ENCODE results near the gene GINS2. TPM values are rescaled to one million over a fixed set of nuclear protein-coding genes. Genes with fewer than 3 reads are reported as not detected.

Gene GINS2
- total RNA-seq, 2 experiments from 2014 or later, result 71.5 to 74.1 TPM

DNA sequence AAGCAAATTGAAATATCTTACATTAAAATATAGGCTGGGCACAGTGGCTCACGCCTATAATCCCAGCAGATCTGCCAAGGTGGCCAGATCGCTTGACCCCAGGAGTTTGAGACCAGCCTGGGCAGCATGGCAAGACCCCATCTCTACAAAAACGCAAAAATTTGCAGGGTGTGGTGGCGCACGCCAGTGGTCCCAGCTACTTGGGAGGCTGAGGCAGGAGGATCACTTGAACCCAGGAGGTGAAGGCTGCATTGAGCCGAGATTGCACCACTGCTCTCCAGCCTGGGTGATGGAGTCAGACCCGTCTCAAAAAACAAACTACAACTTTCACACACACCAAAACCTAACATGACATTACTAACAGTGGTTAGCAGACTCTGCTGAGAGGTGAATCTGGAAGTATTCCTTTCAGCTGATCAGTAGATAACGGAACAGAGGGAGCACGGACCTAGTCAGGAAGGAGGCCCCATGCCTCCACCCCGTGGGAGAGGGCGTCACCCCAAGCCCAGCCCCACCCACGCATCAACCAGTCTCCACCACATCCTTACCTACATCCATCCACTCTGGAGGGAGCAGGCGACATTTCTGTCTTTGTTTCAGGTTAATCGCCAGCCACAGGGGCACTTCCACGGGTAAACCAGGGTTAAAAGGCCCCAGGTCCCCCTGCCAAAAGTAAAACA lies 1.7 kb downstream of the GINS2 start:
- peak; percentile 21 for DNase-seq
- Mint-ChIP-seq H3K27ac (peak overlapping the region; percentile 34), H3K4me1 (peaks cover 12% of the 10 kb centered on the region), H3K36me3 (peaks cover 23% of the 10 kb centered on the region), H3K4me3 (peak overlapping the region; percentile 89), H3K9me3 (no peaks in the 10 kb centered on the region), H3K27me3 (peaks cover 17% of the 10 kb centered on the region)

DNA sequence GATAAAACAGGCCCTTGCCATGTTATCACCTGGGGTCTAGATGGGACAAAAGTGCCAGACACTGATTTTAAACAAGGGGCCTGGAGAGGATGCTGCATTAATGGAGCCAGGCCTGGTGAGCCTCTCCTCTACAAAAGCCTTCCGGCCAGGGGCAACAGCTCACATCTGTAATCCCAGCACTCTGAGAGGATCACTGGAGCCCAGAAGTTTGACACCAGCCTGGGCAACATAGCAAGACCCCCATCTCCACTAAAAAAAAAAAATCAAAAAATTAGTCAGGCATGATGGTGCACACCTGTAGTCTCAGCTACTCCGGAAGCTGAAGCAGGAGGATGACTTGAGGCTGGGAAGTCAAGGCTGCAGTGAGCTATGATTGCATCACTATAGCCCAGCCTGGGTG lies 3.5 kb downstream of the GINS2 start:
- Mint-ChIP-seq H3K4me1 (peaks cover 12% of the 10 kb centered on the region), H3K4me3 (no peak overlapping the region), H3K27me3 (peaks cover 6% of the 10 kb centered on the region), H3K36me3 (peaks cover 23% of the 10 kb centered on the region), H3K27ac (no peak overlapping the region), H3K9me3 (no peaks in the 10 kb centered on the region)
- no peak for DNase-seq

DNA sequence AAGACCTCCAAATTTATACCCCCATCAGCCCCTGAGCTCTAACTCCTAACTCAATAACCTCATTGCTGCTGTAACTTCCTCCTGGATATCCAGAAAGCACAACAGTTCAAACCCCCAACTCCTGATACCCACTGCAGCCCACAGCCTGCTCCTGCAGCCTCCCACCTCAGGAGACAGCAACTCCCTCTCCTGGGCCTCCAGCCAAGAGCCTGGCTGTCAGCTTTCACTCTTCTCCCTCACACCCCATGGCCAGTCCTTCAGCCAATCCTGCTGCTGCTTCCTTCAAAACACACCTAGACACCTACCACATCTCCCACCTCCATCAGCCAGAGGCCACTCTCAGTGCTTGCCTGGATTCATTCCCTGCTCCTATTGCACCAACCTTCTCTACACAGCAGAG lies 5.4 kb downstream of the GINS2 start:
- no peak overlapping the region for H3K4me3 Mint-ChIP-seq
- H3K4me1 Mint-ChIP-seq, result peaks cover 9% of the 10 kb centered on the region
- no peaks in the 10 kb centered on the region for H3K9me3 Mint-ChIP-seq
- peak overlapping the region; percentile 34 for H3K27ac Mint-ChIP-seq
- H3K27me3 Mint-ChIP-seq, result no peaks in the 10 kb centered on the region
- no peak for DNase-seq
- H3K36me3 Mint-ChIP-seq, result peaks cover 26% of the 10 kb centered on the region

GRCh38 chr16:85682516-85682915 lies 6.2 kb downstream of the GINS2 start:
- Mint-ChIP-seq H3K27me3 (no peaks in the 10 kb centered on the region), H3K4me1 (peaks cover 14% of the 10 kb centered on the region), H3K36me3 (peaks cover 22% of the 10 kb centered on the region)

GRCh38 chr16:85681255-85681654 lies 7.5 kb downstream of the GINS2 start:
- Mint-ChIP-seq H3K27ac (no peak overlapping the region), H3K9me3 (no peaks in the 10 kb centered on the region)

More at GRCh38 chr16:85682516-85682915, 6.2 kb downstream of the GINS2 start:
- H3K27ac Mint-ChIP-seq, result no peak overlapping the region
- no peak for DNase-seq
- H3K4me3 Mint-ChIP-seq, result no peak overlapping the region
- H3K9me3 Mint-ChIP-seq, result no peaks in the 10 kb centered on the region

DNA sequence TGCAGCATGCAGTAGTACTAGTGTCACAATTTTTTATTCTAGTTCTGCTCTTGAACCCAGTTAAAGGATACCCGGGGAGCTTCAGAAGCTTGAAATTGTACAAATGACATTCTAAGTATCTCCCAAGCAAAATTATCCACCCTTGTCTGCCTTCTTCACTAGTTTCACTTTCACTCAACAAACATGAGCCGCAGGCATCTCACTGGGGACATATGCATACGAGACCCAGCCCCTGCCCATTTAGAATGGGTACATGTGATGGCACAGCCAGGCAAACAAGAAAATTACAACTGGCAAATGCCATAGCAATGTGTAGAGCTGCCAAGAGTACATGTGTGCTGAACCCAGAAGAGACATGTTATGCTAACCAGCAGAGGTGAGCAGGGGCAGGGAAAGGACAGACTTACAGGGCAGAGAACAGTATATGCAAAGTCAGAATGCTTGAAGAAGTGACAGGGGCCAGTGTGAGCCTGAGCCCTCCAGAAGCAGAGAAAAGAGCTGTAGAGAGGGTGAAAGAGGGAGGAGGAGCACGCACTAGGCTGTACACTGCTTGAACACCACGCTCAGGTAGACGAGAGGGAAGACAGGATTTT lies 8.3 kb downstream of the GINS2 start:
- Mint-ChIP-seq H3K4me3 (no peak overlapping the region), H3K4me1 (peaks cover 9% of the 10 kb centered on the region), H3K27me3 (no peaks in the 10 kb centered on the region), H3K36me3 (peaks cover 9% of the 10 kb centered on the region), H3K27ac (no peak overlapping the region), H3K9me3 (no peaks in the 10 kb centered on the region)
- no peak for DNase-seq

More at GRCh38 chr16:85681255-85681654, 7.5 kb downstream of the GINS2 start:
- Mint-ChIP-seq H3K4me1 (peaks cover 9% of the 10 kb centered on the region), H3K36me3 (peaks cover 12% of the 10 kb centered on the region), H3K27me3 (no peaks in the 10 kb centered on the region), H3K4me3 (no peak overlapping the region)
- DNase-seq, result no peak

GRCh38 chr16:85679870-85680269 lies 8.9 kb downstream of the GINS2 start:
- peaks cover 13% of the 10 kb centered on the region for H3K36me3 Mint-ChIP-seq
- H3K4me1 Mint-ChIP-seq, result peaks cover 14% of the 10 kb centered on the region
- no peaks in the 10 kb centered on the region for H3K27me3 Mint-ChIP-seq
- no peak for DNase-seq
- no peak overlapping the region for H3K4me3 Mint-ChIP-seq
- H3K9me3 Mint-ChIP-seq, result no peaks in the 10 kb centered on the region
- no peak overlapping the region for H3K27ac Mint-ChIP-seq

- no peak for DNase-seq
- Mint-ChIP-seq H3K4me3 (no peak overlapping the region), H3K27me3 (no peaks in the 10 kb centered on the region), H3K4me1 (peaks cover 16% of the 10 kb centered on the region), H3K27ac (no peak overlapping the region), H3K9me3 (no peaks in the 10 kb centered on the region), H3K36me3 (peaks cover 11% of the 10 kb centered on the region)
Measured at GRCh38 chr16:85678821-85679220, 9.9 kb downstream of the GINS2 start.

GRCh38 chr16:85678016-85678415 lies 10.7 kb downstream of the GINS2 start:
- DNase-seq, result no peak
- peak overlapping the region; percentile 39 for H3K27ac Mint-ChIP-seq
- no peaks in the 10 kb centered on the region for H3K27me3 Mint-ChIP-seq
- H3K36me3 Mint-ChIP-seq, result peaks cover 10% of the 10 kb centered on the region
- peaks cover 16% of the 10 kb centered on the region for H3K4me1 Mint-ChIP-seq
- H3K9me3 Mint-ChIP-seq, result no peaks in the 10 kb centered on the region
- H3K4me3 Mint-ChIP-seq, result no peak overlapping the region

- peaks cover 13% of the 10 kb centered on the region for H3K36me3 Mint-ChIP-seq
- peaks cover 16% of the 10 kb centered on the region for H3K4me1 Mint-ChIP-seq
- H3K27me3 Mint-ChIP-seq, result no peaks in the 10 kb centered on the region
- no peaks in the 10 kb centered on the region for H3K9me3 Mint-ChIP-seq
- no peak overlapping the region for H3K27ac Mint-ChIP-seq
- no peak for DNase-seq
- no peak overlapping the region for H3K4me3 Mint-ChIP-seq
Measured at GRCh38 chr16:85677383-85677967, 11.3 kb downstream of the GINS2 start.

GRCh38 chr16:85676466-85676865 lies 12.3 kb downstream of the GINS2 start:
- H3K9me3 Mint-ChIP-seq, result no peaks in the 10 kb centered on the region

DNA sequence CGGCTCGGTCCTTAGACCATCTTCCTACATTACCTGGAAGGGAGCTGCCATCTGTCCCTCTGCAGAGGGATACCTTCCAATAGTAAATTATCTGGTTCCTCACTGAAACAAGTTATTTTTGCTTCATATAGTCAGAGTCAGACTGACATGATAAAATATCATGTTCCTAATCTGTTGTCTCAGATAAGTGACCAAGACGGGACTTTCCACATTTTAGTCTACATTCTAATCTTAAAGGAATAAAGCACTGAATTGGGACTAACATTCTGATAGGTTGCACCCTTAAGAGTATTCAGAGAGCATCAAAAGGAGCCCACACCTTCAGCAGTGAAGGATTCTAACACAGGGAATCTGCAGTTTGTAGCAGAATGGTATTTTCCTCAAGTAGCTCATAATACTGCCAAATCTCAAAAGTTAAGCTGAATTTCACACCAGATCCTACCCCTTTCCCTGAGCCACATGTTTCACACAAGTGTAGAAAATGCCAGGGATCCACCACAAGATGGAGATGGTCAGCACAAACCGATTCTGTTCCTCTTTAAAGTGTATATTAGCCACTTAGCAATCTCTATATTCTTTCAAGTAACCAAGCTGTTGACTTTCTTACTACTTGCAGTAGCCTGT lies 13.4 kb downstream of the GINS2 start:
- Mint-ChIP-seq H3K36me3 (peaks cover 17% of the 10 kb centered on the region), H3K4me3 (no peak overlapping the region), H3K27me3 (no peaks in the 10 kb centered on the region), H3K4me1 (peaks cover 16% of the 10 kb centered on the region), H3K27ac (peak overlapping the region; percentile 34), H3K9me3 (no peaks in the 10 kb centered on the region)
- no peak for DNase-seq

More at GRCh38 chr16:85676466-85676865, 12.3 kb downstream of the GINS2 start:
- H3K36me3 Mint-ChIP-seq, result peaks cover 13% of the 10 kb centered on the region
- peak overlapping the region; percentile 49 for H3K27ac Mint-ChIP-seq
- H3K27me3 Mint-ChIP-seq, result no peaks in the 10 kb centered on the region
- H3K4me1 Mint-ChIP-seq, result peaks cover 16% of the 10 kb centered on the region
- DNase-seq, result no peak
- no peak overlapping the region for H3K4me3 Mint-ChIP-seq

- no peaks in the 10 kb centered on the region for H3K27me3 Mint-ChIP-seq
- no peak for DNase-seq
- H3K4me3 Mint-ChIP-seq, result no peak overlapping the region
- H3K4me1 Mint-ChIP-seq, result peaks cover 16% of the 10 kb centered on the region
- peak overlapping the region; percentile 56 for H3K27ac Mint-ChIP-seq
- H3K9me3 Mint-ChIP-seq, result no peaks in the 10 kb centered on the region
- peaks cover 20% of the 10 kb centered on the region for H3K36me3 Mint-ChIP-seq
Measured at GRCh38 chr16:85674828-85675227, 13.9 kb downstream of the GINS2 start.

DNA sequence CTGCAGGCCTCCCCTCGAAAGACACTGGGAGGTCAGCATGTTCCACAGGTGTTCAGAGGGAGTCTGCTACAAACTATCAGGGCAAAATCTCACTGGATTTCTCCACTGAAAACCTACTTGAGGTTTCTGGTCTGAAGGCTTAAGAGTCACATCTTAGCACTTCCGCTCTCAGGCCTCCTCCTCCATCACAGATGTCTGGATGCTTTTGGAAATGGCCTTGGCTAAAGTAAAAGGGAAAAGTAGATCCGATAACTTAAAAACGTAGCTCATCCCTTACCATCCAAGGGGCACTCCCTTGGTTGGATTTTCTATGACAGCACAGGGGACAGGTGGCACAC lies 14.4 kb downstream of the GINS2 start:
- no peak for DNase-seq
- H3K27me3 Mint-ChIP-seq, result no peaks in the 10 kb centered on the region
- no peak overlapping the region for H3K4me3 Mint-ChIP-seq
- no peaks in the 10 kb centered on the region for H3K9me3 Mint-ChIP-seq
- H3K36me3 Mint-ChIP-seq, result peaks cover 17% of the 10 kb centered on the region
- H3K4me1 Mint-ChIP-seq, result peaks cover 16% of the 10 kb centered on the region
- H3K27ac Mint-ChIP-seq, result peak overlapping the region; percentile 56

Data from activated naive CD8-positive, alpha-beta T cell treated with anti-CD3 and anti-CD28 coated beads for 36 hours (primary cell).